Stimulated activated CD4-positive, alpha-beta T cell treated with anti-CD3 and anti-CD28 coated beads, Interleukin-1b, Interleukin-23, amount 100 ng/mL, for 1 hour (primary cell): ENCODE measurements around the gene TENT4B.
"Not testable (repeated sequence)": the region's sequence is repeated elsewhere in the genome, so short reads cannot be mapped to it uniquely, and the experiment has no call there.

Source experiments
- DNase-seq, 2 donors: peaks; one replicate each; pipeline ENCODE4 v3.0.0-alpha.2; 2020; ENCODE audit warnings: low read depth in 2 of 2

The TENT4B gene

DNA sequence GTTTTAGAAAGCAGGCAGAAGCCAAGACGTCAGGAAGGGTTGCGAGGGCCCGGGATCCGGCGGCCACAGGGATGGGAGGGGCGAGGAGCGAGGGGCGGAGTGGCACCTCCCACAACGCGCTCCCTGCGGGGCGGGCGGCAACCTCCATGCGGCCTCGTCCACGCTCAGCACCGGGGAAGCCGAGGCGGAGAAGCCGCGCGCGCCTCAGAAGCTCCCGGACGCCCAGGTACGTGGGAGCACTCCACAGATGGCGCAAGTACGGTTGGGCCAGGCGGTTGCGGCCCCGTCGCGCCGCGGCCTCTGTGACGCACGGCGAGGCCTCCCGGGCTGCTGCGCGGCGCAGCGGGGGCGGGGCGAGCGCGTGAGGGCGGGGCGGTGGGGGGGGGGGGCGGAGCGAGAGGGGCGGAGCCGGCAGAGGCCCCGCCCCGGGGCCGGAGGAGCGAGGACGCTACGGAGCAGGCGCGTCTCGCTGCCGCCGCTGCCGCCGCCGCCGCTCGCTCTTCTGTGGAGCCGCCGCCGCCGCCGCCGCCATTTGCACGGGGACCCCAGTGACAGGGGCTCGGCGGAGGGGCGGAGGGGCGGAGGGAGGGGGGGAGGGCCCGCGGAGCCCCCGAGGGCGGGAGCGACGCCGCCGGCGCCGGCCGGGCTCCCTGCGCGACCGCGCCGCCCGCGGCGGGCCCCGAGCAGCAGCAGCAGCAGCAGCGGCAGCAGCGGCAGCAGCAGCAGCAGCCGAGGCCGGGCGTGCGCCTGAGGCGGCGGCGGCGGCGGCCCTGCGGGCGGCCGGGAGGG, at the start of gene TENT4B:
TSS of gene TENT4B (plus strand) at position 500 of the 789 bp plus-strand sequence. CDS start 316 bp downstream, outside the sequence.
- DNase-seq, result peak; percentile 77 to 80

DNA sequence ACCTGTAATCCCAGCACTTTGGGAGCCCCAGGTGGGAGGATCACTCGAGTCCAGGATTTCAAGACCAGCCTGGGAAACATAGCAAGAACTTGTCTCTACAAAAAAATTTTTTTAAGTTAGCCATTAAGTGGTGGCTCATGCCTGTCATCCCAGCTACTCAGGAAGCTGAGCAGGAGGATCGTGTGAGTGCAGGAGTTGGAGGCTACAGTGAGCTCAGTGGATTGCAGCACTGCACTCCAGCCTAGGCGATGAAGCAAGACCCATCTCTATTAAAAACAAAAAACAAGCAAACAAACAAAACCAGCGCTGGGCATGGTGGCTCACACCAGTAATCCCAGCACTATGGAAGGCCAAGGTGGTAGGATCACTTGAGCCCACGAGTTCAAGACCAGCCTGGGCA, 49.3 kb upstream of the TENT4B start:
- DNase-seq, result no peak

DNA sequence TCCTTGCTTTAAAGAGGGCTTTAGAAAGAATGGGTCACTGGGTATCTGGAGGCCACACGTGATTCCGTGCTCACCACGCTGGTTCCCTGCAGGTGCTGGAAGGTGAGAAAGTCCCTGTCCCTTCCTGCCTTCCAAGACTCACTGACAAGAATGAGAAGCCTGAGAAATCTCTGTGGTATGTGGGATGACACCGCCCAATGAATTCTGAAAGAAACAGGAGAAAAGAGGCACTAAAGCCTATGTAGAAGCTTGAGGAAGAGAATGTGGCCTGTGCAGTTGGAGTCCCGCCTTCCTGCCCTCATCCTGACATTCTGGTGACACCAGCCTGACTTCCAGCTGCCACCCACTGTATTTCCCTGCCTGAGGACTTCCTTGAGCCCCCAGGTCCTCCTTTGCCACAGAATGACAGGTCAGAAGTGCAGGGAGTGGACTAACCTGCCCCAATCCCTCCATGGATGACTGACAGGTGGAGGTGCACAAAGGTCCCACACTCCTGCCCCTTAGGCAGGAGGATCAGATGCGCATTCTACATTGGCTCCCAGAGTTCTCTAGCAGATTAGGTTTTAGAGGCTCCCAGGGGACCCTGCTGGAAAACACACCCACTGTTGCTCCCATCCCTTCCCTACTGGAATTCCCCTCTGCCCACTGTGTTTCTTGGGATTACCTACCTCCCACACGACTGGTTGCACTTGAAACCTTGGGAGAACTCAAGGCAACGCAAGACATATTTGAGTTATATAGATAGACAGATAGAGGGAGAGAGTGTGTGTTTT, 38.6 kb upstream of the TENT4B start:
- no peak for DNase-seq

DNA sequence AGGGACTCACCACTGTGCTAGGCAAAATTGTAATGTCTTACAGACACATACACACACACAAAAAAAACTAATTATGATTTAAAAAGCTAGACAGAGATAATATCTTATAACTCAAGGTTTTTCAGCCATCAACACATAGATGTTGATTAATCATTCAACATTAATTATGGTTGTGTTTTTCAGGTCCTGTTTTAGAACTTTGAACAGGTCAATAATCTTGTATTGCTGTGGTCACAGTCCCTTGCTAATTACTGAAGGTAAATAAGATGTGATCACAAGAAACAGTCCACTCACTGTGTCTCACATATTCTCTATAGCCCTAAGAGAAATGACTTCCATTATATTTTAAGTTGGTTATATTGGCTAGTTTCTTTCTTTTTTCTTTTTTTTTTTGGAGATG, 32.4 kb upstream of the TENT4B start:
- no peak for DNase-seq

DNA sequence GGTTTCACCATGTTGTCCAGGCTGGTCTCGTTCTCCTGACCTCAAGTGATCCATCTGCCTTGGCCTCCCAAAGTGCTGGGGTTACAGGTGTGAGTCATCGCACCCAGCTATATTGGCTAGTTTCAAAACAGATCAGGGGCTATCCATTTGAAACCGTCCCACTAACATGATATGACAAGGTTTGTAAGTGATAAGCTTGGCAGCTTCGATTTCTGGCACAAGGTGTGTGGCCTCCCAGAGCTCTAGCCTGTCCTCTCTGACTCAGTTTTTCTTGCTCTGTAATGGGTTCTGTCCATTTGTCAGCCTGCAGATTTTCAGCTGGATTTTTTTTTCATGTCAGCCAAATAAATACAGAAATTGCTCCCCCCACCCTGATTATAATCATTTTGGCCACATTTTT, 31.8 kb upstream of the TENT4B start:
- DNase-seq, result no peak

DNA sequence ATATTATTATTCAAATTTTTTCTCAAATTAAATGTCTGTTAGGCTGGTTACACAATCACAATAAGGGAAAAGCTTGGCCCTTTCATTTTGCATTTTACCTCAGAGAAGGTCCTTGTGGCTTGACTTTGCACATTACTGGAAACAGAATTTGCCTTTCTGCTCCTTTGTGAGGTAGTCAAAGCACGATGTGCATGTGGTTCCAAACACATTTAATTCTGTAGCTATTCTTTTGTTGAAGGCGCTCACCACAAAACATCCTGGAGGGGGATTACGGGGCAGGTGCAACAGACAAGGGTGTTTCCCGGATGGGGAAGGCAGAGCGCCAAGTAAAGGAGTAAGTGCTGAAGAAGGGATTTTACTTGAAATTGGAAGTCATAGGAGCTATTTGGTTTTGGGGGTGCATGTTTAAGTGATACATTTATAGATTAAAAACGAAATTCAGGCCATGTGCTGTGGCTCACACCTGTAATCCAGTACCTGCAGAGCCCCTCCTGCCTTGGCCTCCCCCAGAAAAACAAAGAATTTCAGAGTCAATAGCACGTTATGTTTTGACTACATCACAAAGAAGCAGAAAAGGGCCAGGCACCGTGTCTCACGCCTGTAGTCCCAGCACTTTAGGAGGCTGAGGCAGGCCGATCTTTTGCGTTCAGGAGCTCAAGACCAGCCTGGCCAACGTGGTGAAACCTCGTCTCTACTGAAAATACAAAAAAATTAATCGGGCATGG, 31.2 kb upstream of the TENT4B start:
- DNase-seq, result no peak

DNA sequence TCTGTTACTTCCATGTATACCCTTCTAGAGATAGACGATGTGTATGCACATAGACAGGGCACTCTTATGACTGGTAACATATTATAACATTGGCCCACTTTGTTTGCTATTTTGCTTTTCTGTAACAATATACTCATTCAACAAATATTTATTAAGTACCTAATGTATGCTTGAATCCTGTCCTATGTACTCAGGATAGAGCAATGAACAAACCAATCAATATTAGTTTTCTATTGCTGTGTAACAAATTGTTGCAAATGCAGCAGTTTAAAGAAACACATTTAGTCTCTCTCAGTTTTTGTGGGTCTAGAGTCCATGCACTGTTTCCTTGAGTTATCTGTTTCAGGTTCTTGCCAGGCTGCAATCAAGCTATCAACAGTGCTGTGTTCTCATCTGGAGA, 29.7 kb upstream of the TENT4B start:
- no peak for DNase-seq

DNA sequence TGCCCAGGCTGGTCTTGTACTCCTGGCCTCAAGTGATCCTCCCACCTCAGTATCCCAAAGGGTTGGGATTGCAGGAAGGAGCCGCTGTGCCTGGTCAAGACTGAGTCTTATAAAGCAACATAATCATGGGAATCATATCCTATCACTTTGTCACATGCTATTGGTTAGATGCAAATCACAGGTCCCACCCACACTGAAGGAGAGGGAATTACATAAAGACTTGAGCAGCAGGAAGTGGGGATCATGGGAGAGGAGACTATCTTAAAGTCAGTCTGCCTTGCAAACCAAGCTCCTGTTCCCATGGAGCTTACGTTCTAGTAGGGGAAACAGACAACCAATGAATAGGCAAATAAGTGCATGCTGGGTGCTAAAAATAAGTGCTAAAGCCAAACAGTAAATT, 28.3 kb upstream of the TENT4B start:
- DNase-seq, result no peak

DNA sequence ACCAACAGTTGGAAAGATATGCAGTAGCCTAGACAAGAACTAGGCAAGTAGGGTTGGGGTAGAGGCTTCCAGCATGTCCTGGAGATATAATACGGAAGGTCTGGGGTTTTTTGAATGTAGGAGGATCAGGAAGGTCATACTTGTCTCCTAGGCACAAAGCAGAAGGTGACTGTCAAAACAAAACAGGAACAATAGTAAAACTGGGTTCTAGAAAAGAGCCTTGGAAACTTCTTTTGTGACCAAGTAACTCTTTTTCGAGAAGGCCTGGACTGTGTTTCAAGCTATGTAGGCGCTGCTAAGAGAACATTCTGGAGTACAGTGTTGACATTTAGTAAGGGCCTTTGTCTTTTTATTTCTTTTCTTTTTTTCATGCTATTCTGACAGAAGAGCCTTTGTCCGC, 26.9 kb upstream of the TENT4B start:
- no peak for DNase-seq

DNA sequence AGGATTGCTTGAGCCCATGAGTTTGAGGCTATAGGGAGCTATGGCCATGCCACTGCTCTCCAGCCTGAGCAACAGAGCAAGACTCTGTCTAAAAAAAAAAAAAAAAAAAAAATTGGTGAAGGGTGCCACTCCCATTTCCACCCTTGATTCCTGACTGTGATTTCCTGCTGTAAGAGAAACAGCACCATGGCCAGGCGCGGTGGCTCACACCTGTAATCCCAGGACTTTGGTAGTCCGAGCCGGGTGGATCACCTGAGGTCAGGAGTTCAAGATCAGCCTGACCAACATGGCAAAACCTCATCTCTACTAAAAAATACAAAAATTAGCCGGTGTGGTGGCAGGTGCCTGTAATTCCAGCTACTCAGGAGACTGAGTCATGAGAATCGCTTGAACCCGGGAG, 20.5 kb upstream of the TENT4B start:
- DNase-seq, result not testable (repeated sequence)

DNA sequence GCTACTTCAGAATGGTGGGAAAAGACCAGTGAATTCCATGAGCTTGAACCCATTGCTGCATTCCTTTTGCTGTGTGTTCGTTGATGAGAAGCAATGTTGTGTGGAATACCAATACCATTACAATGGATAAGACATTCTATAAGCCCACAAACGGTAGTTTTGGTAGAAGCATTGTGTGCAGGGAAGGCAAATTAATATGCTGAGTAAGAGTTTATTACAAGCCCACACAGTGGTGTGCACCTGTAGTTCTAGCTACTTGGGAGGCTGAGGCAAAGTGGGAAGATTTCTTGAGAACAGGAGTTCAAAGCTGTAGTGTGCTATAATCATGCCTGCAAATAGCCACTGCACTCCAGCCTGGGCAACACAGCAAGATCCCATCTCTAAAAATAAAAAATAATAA, 19.9 kb upstream of the TENT4B start:
- no peak for DNase-seq

DNA sequence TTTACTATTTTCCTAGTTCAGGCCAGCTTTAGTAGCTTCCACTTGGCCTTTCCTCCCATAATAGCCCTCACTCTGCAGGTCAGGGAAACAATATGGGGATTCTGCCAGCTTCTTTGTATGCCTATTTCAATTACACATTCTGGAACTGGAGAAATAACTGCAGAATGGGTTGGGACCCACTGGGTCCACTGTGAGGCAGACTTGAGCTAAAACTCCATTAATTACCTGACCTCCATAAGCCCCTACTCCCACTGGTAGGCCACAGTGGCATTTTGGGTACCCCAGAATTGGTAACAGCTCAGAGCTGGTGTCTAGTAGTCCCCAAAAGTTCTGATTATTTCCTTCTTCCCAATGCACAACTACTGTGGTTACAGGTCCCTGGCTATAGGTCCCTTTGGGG, 16.7 kb upstream of the TENT4B start:
- no peak for DNase-seq

DNA sequence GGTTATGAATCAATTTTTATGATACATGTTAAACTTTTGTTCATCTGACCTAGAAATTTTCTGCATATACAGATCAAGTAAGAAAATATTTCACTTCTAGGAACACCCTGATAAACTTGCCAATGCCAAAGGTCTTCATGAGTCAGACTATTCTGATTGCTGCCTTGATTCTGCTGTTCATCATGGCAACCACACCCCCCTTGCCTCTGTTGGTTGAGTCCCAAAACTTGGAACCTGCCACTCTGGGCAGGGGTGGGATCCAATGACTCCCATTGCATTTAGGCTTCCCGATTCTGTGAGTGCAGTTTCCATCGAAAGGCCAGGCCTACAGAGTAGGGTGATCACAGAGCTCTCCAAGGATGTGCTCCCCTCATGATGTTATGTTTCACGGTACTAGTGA, 15.8 kb upstream of the TENT4B start:
- no peak for DNase-seq

DNA sequence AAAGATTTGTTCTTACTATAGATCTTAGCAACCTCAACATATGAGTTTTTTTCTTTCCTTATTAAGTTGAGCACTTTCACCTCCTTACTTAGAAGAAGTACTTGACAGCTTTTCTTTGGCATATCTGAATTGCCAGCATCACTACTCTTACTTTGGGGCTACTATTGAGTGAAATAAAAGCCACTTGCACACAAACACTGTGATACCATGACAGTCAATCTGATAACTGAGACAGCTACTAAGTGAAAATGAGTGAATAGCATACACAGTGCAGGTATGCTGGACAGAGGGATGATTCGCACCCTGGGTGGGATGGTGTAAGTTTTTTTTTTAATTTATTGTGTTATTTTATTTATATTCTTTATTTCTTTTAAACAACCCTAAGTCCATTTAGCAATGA, 13.5 kb upstream of the TENT4B start:
- DNase-seq, result no peak

DNA sequence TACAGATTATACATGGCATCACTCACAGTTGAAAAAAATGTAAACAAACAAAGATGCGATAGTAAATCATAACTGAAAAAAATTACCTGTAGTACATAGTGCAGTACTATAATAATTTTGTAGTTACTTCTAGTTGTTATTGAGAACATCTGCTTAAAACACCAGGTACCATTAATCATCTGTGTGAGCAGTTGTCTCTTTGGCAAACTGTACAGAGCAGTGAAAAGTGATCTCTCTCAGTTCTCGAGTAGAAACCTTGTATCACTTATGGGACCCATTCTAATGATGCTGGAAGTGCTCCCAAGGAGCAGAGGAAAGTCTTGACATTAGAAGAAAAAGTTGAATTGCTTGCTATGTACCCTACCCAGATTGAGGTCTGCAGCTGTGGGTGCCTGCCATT, 8.9 kb upstream of the TENT4B start:
- no peak for DNase-seq

DNA sequence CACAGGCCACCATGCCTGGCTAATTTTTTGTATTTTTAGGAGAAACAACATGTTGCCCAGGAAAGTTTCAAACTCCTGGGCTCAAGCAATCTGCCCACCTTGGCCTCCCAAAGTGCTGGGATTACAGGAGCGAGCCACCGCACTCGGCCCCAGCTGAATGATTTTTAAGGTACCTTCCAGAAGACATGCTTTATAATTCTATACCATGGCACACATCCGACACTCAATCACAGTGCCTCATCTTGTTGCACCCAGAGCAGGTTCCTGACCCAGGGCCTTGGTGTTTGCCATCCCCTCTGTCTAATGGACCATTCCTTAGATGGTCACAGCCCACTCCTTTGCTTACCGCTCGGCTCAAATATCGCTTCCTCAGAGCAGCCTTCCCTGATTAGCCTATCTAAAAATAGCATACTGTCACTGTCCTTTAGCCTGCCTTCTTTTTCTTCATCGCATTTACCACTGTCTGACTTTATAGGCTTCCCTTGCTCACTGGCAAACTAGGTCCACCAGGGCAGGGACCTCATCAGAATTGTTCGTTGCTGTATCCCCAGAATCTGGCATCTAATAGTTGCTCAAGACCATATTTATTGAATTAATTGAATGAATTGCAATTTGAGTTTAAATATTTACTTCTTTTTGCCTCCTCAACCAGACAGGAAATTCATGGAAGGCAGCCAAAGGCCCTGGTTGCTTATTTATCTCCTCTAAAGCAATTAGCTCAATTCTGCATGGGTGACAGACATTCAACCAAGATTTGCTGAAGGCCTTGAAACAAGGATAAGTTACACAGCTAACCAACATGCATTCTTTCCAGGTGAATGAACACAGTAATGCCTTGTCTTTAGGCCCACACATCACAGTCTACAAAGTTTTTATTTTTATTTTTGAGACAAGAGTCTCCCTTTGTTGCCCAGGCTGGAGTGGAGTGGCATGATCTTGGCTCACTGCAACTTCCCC, 6.3 kb upstream of the TENT4B start:
- DNase-seq, result no peak

DNA sequence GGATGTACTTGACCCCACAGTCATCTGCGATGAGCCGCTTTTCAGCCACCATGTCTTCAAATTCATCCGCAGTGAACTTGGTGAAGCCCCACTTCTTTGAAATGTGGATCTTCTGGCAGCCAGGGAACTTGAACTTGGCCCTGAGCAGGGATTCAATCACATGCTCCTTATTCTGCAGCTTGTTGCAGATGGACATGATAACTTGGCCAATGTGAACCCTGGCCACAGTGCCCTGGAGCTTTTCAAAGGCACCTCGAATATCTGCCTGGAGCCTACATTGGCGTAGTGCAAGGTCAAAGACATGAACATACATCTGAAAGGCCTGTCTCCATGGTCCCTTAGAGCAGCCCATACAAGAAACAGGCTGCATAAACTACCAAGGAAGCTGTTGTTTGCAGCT, 1.8 kb upstream of the TENT4B start:
- no peak for DNase-seq

DNA sequence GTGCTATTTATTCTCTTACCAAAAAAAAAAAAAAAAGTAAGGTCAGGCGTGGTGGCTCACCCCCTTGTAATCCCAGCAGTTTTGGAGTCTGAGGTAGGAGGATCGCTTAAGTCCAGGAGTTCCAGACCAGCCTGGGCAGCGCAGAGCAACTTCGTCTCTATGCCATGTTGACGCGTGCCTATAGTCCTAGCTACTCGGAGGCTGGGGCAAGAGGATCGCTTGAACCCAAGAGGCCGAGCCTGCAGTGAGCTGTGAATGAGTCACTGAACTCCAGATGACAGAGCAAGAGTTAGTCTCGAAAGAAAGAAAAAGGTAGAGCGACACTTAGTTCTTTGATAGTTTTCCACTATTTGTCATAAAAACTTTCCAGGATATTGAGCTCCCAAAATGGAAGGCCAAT, 1.4 kb upstream of the TENT4B start:
- DNase-seq, result no peak

DNA sequence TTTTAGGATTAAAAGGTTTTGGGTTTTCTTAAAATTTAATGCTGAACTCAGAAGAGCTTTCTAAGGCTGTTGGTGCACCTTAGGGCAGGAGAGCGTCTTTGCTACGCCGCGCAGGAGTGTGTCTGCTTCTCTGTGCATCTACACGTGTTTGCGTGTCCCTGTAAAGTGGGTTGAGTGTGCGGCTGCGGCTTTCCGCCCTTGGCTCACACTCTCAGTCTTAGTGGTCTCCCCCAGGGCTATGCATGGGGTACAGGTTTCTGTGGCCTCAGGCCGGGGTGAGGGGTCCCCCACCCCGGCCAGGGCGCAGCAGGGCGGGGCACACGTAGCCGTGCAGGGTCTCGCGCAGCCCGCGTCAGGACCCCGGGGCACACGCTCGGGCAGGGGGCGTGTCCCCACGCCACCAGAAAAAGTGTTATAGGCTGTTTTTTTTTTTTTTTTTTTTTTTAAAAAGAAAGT, 727 bp upstream of the TENT4B start:
- peak in 1 of 2 donors; percentile 33 for DNase-seq

DNA sequence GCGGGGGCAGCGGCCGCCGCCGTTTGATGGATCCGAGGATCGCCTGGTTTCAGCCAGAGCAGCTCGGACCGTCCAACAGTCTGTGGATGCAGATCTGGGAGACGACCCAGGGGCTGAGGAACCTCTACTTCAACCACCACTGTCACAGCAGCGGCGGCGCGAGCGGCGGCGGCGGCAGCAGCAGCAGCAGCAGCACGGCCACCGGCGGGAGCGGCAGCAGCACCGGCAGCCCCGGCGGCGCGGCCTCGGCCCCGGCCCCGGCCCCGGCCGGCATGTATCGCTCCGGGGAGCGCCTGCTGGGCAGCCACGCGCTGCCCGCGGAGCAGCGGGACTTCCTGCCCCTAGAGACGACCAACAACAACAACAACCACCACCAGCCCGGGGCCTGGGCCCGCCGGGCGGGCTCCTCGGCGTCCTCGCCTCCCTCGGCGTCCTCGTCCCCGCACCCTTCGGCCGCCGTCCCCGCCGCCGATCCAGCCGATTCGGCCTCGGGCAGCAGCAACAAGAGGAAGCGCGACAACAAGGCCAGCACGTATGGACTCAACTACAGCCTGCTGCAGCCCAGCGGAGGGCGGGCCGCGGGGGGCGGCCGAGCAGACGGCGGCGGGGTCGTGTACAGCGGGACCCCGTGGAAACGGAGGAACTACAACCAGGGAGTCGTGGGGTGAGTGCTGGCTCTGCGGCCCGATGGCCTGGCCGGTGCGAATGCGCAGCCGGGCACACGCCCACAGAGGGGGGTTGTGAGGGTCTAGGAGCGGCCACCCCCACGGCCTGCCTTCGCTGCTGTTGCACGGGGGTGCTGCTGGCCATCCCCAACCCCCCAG, 702 bp downstream of the TENT4B start:
- peak in 1 of 2 donors; percentile 7 for DNase-seq
